Hepatocyte (in vitro differentiated cells): ENCODE measurements around the gene SMARCD3.

Experiments
- EZH2 ChIP-seq: fragments of 200-600 bp; sonication (generic); IDR thresholded peaks from 2 replicates; pipeline ENCODE4 v1.6.1; 2016; ENCODE audit warnings: antibody characterized with exemption, mild to moderate bottlenecking, borderline replicate concordance
- EZH2phosphoT487 ChIP-seq: fragments of 200-600 bp; sonication (generic); IDR thresholded peaks from one replicate; pipeline ENCODE4 v1.6.1; 2018; ENCODE audit warnings: antibody characterized with exemption, mild to moderate bottlenecking, low read depth, moderate library complexity; ENCODE audit not compliant: unreplicated experiment, severe bottlenecking
- TF ChIP-seq, protein P1 (sequence below): fragments of 200-600 bp; sonication (generic); IDR thresholded peaks from 2 replicates; pipeline ENCODE4 v1.5.1; 2016; ENCODE audit warnings: antibody characterized with exemption, mild to moderate bottlenecking; ENCODE audit not compliant: poor library complexity

DNA sequence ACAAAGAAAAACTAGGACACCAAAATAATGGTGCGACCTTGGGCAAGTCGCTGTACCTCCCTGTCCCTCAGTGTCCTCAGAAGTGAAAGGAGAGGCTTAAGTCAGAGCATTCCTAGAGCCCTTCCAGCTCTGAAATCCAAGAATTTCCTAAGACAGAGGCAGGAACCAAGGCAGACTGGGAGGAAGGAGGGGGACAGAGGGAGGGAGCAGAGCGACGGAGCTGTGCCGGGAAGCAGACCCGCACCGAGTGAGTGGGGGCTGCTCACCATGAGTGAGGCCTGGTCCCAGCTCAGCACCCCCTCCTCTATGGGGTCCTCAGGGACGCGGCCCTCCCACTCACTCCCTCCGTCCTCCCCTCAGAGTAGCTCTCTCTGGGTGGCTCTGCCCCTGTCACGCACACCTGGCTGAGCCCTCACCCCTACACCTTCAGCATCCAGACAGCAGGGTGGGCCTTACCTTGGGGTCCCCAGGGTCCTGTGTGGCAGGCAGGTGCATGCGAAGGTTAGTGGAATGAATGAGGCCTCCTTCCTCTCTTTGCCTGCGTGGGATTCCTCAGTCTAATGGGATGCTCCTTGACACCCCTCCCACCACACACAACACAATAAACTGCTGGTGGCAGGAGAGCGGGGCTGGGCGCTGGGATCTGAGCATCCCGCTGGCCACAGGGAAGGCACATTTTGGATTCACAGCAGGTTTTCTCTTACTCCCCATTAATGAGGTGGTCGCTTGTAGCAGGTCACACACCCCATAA, 4.6 kb upstream of the SMARCD3 start:
- no peak for TF ChIP-seq EZH2
- TF ChIP-seq, protein P1, sequence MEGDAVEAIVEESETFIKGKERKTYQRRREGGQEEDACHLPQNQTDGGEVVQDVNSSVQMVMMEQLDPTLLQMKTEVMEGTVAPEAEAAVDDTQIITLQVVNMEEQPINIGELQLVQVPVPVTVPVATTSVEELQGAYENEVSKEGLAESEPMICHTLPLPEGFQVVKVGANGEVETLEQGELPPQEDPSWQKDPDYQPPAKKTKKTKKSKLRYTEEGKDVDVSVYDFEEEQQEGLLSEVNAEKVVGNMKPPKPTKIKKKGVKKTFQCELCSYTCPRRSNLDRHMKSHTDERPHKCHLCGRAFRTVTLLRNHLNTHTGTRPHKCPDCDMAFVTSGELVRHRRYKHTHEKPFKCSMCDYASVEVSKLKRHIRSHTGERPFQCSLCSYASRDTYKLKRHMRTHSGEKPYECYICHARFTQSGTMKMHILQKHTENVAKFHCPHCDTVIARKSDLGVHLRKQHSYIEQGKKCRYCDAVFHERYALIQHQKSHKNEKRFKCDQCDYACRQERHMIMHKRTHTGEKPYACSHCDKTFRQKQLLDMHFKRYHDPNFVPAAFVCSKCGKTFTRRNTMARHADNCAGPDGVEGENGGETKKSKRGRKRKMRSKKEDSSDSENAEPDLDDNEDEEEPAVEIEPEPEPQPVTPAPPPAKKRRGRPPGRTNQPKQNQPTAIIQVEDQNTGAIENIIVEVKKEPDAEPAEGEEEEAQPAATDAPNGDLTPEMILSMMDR = no peak
- no peak for TF ChIP-seq EZH2phosphoT487
